NCI-H526 treated with DMSO at 0.1 percent for 48 hours (cell line): ENCODE data around the gene HEXIM1.

ENCODE experiments used
- DNase-seq: peaks from one replicate; lab custom pipeline; 2025; lab: John Stamatoyannopoulos, UW

HEXIM1 gene

DNA sequence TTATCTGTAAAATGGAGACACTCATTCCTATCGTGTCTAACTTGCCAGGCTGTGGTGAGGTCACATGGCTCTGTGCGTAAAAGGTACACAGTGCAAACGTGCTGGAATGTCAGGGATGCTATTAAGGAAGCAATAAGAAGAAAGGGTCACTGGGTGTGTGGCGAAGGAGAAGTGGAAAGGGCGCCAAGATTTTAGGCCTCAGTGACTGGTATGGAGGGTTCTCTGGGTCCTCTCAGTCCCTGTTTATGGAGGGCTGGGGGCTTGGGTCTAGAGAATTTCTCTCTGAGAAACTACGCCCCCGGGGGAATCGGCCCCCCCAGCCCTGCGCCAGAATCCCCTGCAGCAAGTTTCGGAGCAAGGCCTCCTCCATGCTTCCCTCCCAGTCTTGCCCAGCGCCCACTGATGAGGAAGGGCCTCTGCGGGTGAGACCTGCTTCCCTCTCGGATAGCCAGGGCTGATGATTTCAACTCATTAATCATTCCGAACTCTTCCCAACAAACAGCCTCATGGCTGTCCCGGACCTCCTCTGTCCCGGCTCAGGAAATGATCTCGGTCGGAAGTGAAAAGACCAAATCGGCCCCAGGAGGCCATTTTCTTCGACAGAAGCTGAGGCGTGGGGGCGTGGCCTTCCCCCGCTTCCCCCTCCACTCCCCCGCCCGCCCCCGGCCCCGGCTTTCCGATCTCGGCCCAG, 1.2 kb upstream of the HEXIM1 start:
- DNase-seq, result no peak

DNA sequence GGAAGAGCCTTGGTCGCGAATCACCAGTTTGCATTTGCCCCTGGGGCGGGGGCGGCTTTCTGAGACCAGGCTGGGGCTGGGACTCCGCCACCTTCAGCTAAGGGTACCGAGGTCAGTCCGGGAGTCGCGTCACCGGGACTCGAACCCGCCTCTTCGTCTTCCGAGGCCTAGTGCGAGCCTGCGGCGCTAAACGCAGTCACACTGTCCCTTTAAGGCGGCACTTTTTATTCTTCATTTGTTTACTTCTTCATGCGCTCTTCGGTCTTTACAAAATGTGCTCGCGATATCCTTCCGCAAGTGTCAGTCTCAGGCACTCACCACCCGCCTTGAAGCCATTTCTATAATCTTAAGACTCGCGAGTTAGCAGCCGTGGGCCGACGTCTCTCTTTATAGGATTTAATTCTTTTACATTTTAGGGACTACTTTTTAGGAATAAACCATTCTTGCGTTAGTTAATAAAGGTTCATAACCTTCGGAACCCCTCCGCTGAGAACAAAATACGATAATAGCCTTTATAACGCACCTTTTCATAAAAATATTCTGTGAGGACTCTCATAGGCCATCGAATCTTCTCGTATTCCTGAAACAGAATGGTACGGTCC, 593 bp upstream of the HEXIM1 start:
- peak; percentile 98 for DNase-seq

DNA sequence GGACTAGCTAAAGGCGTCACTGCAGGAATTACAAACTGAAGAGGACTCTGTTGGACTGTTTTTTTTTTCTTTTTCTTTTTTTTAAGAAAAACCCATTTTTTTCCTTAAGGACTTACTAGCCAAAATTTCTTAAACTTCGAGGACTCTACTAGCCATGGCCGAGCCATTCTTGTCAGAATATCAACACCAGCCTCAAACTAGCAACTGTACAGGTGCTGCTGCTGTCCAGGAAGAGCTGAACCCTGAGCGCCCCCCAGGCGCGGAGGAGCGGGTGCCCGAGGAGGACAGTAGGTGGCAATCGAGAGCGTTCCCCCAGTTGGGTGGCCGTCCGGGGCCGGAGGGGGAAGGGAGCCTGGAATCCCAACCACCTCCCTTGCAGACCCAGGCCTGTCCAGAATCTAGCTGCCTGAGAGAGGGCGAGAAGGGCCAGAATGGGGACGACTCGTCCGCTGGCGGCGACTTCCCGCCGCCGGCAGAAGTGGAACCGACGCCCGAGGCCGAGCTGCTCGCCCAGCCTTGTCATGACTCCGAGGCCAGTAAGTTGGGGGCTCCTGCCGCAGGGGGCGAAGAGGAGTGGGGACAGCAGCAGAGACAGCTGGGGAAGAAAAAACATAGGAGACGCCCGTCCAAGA, 878 bp downstream of the HEXIM1 start:
- DNase-seq, result peak; percentile 81

DNA sequence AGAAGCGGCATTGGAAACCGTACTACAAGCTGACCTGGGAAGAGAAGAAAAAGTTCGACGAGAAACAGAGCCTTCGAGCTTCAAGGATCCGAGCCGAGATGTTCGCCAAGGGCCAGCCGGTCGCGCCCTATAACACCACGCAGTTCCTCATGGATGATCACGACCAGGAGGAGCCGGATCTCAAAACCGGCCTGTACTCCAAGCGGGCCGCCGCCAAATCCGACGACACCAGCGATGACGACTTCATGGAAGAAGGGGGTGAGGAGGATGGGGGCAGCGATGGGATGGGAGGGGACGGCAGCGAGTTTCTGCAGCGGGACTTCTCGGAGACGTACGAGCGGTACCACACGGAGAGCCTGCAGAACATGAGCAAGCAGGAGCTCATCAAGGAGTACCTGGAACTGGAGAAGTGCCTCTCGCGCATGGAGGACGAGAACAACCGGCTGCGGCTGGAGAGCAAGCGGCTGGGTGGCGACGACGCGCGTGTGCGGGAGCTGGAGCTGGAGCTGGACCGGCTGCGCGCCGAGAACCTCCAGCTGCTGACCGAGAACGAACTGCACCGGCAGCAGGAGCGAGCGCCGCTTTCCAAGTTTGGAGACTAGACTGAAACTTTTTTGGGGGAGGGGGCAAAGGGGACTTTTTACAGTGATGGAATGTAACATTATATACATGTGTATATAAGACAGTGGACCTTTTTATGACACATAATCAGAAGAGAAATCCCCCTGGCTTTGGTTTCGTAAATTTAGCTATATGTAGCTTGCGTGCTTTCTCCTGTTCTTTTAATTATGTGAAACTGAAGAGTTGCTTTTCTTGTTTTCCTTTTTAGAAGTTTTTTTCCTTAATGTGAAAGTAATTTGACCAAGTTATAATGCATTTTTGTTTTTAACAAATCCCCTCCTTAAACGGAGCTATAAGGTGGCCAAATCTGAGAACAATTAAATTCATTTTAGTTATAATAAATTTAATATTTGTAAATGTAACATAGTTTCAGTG, 1.7 kb downstream of the HEXIM1 start:
- DNase-seq, result peak; percentile 78

DNA sequence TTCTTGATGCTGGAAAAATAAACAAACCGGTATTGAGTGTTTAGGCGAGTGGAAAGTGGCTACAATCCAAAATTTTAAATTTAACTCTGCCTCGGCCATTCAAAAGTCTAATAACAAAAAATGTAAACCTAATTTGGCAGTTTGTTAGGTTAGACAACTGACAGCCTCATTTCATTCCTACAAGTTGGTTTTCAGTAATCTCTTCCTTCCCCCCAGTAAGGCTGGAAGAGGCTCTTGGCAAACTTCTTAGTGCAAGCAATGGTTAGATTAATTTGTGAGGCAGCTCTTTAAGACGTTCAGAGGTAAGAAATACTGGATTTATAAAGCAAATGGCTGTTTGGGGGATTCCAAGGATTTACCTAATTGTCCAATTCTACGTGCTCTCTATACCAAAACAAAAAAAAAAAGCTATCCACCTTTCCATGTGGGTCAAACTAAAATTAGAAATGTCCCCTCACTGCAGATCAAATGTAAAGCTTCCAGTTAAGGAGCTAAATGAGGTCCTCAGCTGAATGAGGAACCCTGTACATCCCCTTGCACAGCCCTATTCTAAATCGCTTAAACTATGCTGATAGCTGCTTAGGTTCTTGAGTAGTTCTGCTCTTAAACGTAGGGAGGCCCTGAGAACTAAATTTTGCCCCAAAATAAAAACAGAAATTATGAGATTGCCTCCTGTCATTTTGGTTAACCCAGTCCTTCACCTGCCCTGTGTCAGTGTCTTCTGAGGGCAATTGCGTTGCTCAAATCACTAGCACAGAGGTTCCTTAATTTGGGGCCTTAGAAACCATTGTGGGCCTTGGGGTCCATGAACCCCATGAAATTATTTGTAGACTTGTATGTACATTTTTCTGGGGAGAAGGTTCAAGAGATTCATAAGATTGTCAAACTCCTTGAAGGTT, 2.9 kb downstream of the HEXIM1 start:
- no peak for DNase-seq

DNA sequence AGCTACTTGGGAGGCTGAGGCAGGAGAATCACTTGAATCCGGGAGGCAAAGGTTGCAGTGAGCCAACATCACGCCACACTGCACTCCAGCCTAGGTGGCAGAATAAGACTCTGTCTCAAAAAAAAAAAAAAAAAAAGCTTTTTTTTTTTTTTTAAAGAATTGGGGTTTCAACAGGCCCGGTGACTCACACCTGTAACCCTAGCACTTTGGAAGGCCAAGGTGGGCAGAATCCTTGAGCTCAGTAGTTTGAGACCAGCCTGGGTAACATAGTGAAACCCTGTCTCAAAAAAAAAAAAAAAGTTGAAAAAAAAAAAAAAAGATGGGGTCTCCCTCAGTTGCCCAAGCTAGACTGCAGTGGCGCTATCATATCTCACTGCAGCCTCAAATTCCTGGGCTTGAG, 6.8 kb downstream of the HEXIM1 start:
- no peak for DNase-seq

DNA sequence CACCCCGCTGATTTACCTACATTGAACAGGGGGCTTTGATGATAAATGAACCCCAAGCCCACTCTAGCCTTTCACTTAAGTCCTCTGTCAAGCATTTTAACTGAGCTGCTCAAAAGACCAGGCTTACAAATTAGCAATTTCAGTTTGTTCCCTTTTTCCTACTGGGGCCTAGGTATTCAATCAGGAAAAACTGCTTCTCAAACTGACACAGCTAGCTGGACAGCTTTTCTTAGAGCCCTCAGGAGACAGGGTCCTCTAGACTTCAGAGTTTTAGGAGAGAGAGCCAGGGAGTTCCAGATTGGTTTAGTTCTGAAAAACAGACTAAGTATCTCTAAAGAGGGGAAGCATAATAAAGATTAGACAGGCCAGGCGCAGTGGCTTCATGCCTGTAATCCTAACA, 7.2 kb downstream of the HEXIM1 start:
- DNase-seq, result no peak

DNA sequence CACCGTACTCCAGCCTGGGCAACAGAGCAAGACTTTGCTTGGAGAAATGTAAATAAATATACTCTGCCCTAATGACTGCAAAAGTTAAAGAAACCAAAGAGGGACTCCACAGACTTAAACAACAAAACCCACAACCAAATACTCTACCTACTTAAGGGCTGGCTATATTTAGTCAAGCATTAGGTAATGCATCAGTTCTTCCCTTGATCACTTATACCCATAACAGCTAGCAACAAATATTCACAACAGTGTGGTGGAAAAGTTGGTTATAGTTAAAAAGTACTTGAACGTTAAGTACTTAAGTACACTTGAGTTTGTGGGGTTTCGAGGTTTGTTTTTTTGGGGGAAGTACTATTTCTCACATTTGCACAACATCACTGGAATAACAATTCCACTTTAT, 8.0 kb downstream of the HEXIM1 start:
- no peak for DNase-seq

DNA sequence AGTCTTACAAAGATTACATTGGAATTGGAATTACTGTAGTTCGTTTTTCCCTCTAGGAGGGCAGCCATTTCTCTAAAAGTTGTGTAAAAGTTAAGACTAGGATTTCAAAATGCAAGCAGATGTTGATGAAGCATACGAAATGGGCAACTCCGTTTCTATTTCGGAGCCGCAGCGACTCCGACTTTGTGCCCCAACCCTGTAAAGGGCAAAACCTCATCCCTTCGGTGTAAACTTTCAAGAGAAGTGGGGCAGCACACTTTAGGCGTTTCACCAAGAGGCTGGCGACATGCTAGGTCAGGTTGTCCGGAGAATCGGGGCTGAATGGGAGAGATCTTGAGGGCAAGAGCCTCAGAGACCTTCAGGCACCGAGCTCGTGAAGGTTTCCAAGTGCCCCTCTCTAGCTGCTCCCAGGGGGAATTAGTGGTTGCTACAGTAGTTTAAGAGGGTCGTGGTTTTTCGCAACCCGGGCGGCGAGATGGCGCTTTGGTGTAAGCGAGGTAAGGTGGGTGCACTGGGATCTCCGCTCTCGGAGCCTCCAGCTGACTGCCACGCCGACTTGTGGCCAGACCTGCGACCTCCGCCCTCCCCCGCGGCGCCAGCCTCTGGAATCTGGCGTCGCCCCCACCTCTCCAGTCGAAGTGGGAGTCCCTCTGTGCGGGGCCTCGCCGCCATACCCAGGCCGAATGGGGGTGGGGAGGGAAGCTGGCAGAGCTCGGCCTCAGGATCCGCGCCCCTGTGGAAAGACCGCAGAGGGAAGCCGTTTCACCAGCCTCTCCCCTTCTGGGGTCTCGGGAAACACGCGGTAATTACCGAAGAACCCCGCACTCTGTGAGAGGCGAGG, 12.4 kb downstream of the HEXIM1 start:
- DNase-seq, result peak; percentile 49

DNA sequence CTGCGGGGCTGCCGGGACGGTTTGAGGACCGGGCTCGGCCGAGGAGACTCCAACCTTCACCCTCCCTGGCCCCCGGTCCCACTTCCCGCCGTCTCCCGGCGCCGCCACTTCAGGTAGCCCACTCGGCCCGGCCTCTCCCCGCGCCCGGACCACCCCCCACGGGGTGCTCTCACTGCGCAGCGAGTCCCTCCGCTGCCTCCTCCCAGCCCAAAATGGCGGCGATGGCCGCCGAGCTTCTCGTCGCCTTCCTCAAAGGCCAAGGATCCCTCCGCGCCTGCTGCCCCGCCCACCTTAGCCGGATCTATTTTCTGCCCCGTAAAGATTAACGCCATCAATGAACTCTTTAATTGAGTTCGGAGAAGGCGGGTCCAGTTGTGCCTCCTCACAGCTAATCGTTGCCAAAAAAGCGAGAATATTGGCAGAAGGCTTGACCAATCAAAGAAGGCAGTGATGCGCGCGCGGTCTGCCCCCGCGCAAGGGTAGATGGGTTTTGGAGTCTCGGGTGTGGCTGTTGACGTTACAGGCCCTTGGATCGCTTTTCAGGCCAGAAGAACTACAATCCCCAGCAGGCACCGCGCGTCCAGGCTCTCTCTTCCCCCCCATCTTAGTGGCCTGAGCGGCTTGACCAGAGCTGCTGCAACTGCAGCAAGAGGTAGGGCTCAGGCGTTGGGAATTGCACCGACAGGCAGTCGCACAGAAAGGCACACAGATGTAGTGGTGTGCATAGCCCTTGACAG, 13.2 kb downstream of the HEXIM1 start, which contains the start of gene HEXIM2:
HEXIM2 (plus strand) TSS at position 588 of the 737 bp plus-strand sequence. CDS start 919 bp downstream, outside the sequence.
- peak; percentile 99 for DNase-seq

DNA sequence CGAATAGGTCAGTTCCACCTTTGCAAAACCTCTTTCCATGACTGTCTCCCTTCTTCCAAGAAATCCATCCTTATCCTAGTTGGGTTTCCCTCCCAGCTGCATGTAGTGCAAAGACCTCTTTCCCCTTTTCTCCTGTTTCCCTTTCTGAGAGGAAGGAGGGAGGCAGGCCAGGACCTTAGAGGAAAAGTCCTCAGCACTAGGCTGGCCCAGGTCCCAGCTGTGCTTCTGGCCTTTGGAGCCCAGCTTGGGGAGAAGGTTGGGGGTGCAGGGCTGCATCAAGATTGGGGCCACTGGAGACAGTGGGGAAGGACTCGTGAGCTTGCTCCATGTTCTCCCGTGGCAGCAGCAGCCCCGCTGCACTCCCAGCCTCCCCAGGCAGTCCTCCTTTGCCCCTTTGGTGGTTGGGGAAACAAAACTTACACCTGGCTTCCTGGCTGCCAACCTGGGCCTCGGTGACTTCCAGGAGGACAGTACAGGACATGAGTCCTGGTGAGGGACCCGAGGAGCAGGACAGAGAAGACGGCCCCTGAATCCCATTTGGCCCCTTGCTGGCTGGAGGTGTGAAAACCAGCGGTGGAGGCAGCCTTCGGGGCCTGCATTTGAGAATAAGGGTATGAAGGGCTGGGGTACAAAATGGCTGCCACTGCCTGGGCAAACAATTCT, 13.9 kb downstream of the HEXIM1 start:
- no peak for DNase-seq

DNA sequence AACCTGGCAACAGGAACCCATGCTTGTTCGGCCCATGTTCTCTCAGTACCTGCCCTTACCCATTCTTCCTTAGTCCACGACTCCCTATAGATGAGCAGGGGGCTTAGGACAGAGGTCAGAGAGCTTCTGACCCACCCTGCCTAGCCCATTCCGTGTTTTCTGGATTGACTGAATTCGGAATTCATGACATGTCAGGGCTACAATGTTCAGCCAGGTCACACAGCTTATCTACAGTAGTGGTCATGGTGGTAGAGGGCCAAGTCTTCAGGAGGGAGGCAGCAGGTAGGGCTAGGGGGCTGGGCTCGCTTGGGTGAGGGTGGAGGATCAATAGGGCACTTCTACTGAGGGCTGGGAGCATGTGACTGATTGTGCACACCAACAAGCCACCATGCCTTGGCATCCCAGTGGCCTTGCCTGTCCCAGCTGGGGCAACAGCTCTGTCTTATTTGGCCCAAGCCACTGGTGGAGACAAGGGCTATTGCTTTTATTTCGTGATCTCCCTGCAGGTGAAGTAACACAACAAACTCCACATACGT, 16.5 kb downstream of the HEXIM1 start:
- no peak for DNase-seq

DNA sequence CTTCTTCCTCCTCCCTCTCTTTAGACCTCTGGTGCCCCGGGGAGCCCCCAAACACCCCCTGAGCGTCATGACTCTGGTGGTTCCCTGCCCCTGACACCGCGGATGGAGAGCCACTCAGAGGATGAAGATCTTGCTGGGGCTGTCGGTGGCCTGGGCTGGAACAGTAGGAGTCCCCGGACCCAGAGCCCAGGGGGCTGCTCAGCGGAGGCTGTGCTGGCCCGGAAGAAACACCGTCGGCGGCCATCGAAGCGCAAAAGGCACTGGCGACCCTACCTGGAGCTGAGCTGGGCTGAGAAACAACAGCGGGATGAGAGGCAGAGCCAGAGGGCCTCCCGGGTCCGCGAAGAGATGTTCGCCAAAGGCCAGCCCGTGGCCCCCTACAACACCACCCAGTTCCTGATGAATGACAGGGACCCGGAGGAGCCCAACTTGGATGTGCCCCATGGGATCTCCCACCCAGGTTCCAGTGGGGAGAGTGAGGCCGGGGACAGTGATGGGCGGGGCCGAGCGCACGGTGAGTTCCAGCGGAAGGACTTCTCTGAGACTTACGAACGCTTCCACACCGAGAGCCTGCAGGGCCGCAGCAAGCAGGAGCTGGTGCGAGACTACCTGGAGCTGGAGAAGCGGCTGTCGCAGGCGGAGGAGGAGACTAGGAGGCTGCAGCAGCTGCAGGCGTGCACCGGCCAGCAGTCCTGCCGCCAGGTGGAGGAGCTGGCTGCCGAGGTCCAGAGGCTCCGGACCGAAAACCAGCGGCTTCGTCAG, 20.9 kb downstream of the HEXIM1 start:
- DNase-seq, result no peak

DNA sequence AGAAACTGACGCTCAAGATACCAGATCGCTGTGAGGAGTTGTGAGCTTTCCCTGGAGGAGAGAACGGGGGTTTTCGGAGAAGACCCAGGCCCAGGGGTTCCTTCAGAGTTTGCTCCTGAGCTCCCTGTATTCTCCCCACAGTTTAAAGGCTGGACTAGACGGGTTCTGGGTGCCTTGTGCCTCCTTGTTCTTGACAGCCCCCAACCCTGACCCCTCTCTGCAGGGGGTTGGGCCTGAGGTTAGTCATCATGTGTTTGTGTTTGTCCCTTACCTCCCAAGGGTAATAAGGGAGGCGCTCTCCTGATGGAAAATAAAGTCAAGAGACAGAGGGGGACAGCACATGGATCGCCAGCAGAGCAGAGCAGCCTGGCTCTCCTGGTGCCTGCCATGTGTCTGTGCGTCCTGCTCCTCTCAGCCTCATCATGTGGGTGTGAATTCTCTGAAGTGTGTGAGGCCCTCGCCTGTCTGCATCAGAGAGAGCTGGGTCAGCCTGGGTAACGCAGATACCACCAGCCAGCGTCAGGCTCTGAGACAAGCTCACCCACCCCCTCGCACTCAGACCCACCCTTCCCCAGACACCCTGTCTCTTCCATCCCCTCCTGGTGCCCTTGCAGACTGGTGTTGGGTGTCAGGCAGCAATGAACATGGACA, 22.1 kb downstream of the HEXIM1 start:
- no peak for DNase-seq

DNA sequence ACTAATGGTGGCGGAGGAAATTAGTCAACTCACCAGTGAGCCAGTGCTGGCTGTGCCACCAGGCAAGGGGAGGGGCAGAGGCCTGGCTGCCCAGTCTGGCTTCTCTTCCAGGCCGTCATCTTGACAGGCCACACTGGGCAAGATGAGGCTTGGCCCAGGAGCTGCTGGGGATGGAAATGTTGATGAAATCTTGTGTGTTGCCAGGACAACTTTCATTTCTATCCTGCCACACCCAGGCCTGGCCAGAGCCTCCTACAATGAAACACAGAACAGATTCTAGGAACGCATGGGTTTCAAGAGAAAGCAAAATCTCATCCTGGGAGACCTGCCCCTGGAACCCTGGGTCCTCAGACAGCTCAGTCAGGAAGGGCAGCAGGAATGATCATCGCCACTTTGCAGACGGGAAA, 22.7 kb downstream of the HEXIM1 start:
- DNase-seq, result no peak

DNA sequence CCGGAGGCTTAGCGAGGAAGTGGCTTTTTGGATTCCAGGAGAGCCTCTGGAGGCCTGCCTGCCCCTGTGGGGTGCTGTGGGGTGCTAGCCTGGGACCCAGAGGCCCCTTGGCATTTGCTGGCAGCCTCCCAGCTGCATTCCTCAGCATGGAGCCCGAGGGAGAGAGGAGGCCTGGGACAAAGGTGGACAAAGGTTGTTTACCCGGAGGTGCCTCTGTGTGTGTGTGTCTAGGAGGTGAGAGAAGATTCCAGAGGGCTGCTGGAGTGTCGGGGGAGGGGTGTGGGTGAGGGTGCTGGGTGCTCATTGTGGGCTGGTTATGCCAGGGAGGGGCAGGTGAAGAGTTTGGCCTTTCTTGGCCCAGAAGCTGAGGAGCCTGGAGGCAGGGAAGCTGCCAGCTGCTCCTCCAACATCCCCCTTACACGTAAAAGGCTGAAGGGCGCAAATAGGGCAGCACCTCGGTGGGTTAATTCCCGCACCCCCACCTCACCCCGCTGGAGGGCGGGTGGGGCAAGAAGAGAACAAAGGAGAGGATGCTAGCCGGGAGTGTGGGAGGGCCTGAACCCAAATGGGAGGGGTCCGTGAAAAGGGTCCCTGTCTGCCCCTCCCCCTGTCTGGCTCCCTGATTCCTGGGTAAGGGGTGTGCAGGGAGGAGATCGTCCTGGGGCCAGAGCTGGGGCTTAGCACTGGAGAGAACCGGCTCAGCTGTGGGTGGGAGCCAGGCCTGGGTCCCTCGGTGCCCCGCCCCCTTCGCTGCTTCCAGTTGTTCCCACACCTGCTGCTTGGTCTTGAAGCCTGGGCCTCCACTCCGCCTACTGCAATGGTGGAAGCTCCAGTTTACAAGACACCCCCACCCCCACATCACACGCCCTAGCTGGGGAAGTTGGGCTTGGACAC, 23.3 kb downstream of the HEXIM1 start:
- DNase-seq, result no peak

DNA sequence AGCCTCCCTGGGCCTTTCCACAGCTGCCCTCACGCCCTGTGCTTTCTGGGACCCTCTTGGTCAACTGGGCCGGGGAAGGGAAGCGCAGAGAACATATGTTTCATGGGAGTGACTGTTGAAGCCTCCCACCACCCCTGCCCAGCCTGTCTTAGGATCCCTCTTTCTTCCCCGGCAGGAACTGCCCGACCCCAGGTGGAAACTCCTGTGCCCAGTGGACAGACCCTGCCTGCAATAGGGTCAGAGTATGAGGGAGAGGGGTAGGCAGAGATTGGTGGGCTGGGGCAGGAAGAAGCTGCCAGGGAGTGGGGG, 23.9 kb downstream of the HEXIM1 start:
- DNase-seq, result no peak
